ENCODE measurements around the gene NUDT16.
A peak's percentile ranks its signal among the peaks of the same experiment; 100 is the strongest.

The NUDT16 gene

DNA sequence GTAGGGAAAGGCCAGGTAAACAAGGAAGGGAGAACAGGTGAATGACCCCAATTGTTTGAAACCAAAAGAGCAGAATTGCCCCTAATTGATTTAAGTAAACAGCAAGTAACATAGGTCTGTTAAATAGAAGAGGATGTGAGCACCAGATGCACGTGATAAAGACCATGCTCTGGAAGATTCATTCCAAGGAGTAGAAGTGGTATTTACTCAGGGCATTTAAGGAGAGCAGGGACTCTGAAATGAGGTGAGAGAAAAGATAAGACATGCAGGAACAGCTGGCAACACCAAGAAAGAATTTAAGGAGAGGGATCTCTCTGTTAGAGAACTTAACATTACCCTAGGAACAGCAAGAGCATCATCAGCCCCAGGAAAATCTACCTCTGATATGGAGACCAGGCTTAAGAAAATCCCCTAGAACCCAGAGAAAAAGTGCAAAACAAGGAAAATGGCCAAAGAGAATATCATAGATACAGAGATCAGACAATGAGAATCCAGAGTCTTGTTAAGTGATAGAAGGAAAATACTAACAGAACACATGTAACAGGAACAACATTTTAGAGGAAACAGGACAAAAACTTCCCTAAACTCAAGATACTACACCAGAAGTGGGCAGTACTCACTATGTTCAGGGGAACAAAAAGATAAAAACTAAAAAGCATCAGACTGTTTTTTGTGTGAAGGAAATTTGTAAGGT is 6.4 kb downstream of the NUDT16 start:
- H2AK5ac ChIP-seq (ENCODE audit: low read length), result no peak overlapping the region
- no peaks in the 10 kb centered on the region for H3K4me1 ChIP-seq (ENCODE audit: control insufficient read depth in 1 of 2, insufficient read depth in 2 of 2, low read length in 2 of 2)
- H4K12ac ChIP-seq (ENCODE audit: low read depth, low read length), result no peak overlapping the region
- H2BK5ac ChIP-seq (ENCODE audit: low read depth, low read length, poor library complexity), result no peak overlapping the region
- no peak overlapping the region for H3K4ac ChIP-seq (ENCODE audit: low read depth, low read length)
- H3K14ac ChIP-seq (ENCODE audit: low read length), result no peak overlapping the region
- DNase-seq, result no peak
- peaks cover 4 to 9% of the 10 kb centered on the region in 2 experiments for H3K36me3 ChIP-seq (ENCODE audit: control insufficient read depth in 1 of 2, insufficient read depth in 2 of 2, low read length in 2 of 2)
- no peak overlapping the region for H2BK12ac ChIP-seq (ENCODE audit: low read length)
- WGBS (ENCODE audit: extremely low coverage, insufficient coverage, insufficient read length), result no CpG with 5 or more reads among the region's 1 CpG
- H3K18ac ChIP-seq (ENCODE audit: low read length), result no peak overlapping the region
- no peaks in the 10 kb centered on the region for H3K79me2 ChIP-seq (ENCODE audit: control insufficient read depth, insufficient read depth, low read length, poor library complexity)
- H3K27me3 ChIP-seq (ENCODE audit: insufficient read depth, low read length), result no peaks in the 10 kb centered on the region
- H3K27ac ChIP-seq (ENCODE audit: low read depth, low read length), result no peak overlapping the region
- no peak overlapping the region for H3K9ac ChIP-seq (ENCODE audit: low read length)
- no peaks in the 10 kb centered on the region for H3K9me3 ChIP-seq (ENCODE audit: insufficient read depth, low read depth, low read length)
- no peak overlapping the region for H4K91ac ChIP-seq (ENCODE audit: low read depth, low read length)
- H2BK120ac ChIP-seq (ENCODE audit: insufficient read depth, low read length, poor library complexity), result no peak overlapping the region
- H3K79me1 ChIP-seq (ENCODE audit: low read length), result no peaks in the 10 kb centered on the region
- no peak overlapping the region for H3K23ac ChIP-seq (ENCODE audit: low read length)
- no peak overlapping the region for H3K4me2 ChIP-seq (ENCODE audit: low read length)
- no peak overlapping the region for H2AFZ ChIP-seq (ENCODE audit: insufficient read depth, low read length, poor library complexity)
- no peak overlapping the region for H3K4me3 ChIP-seq (ENCODE audit: low read depth, low read length)
- no peak overlapping the region for H4K8ac ChIP-seq (ENCODE audit: low read depth, low read length)

DNA sequence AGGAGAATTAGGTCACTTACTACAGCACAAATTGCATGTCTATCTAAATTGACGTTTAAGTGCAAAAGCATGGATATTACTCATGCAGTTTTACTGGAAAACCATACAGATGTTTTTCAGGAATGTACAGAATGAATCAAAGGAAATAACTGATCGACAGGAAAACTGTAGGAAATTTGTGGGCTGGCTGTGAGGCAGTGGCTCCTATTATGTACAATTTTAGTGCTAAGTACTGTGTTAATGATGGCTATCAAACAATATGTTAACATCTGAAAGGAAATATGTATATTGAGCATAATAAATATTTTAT is 6.9 kb downstream of the NUDT16 start:
- H3K79me2 ChIP-seq (ENCODE audit: control insufficient read depth, insufficient read depth, low read length, poor library complexity), result no peaks in the 10 kb centered on the region
- no peak overlapping the region for H3K4me2 ChIP-seq (ENCODE audit: low read length)
- no peak overlapping the region for H2BK12ac ChIP-seq (ENCODE audit: low read length)
- H3K9ac ChIP-seq (ENCODE audit: low read length), result no peak overlapping the region
- H3K9me3 ChIP-seq (ENCODE audit: insufficient read depth, low read depth, low read length), result no peaks in the 10 kb centered on the region
- no peak overlapping the region for H4K8ac ChIP-seq (ENCODE audit: low read depth, low read length)
- no peak overlapping the region for H3K4ac ChIP-seq (ENCODE audit: low read depth, low read length)
- H3K27ac ChIP-seq (ENCODE audit: low read depth, low read length), result no peak overlapping the region
- WGBS (ENCODE audit: extremely low coverage, insufficient coverage, insufficient read length), result no CpG with 5 or more reads among the region's 2 CpGs
- H4K91ac ChIP-seq (ENCODE audit: low read depth, low read length), result no peak overlapping the region
- H2BK120ac ChIP-seq (ENCODE audit: insufficient read depth, low read length, poor library complexity), result no peak overlapping the region
- no peak overlapping the region for H3K23ac ChIP-seq (ENCODE audit: low read length)
- H3K36me3 ChIP-seq (ENCODE audit: control insufficient read depth in 1 of 2, insufficient read depth in 2 of 2, low read length in 2 of 2), result peaks cover 4 to 8% of the 10 kb centered on the region in 2 experiments
- no peak overlapping the region for H3K4me3 ChIP-seq (ENCODE audit: low read depth, low read length)
- H3K18ac ChIP-seq (ENCODE audit: low read length), result no peak overlapping the region
- no peaks in the 10 kb centered on the region for H3K27me3 ChIP-seq (ENCODE audit: insufficient read depth, low read length)
- DNase-seq, result peak in 1 of 2 donors; percentile 3
- no peak overlapping the region for H2AFZ ChIP-seq (ENCODE audit: insufficient read depth, low read length, poor library complexity)
- H3K4me1 ChIP-seq (ENCODE audit: control insufficient read depth in 1 of 2, insufficient read depth in 2 of 2, low read length in 2 of 2), result no peaks in the 10 kb centered on the region
- no peaks in the 10 kb centered on the region for H3K79me1 ChIP-seq (ENCODE audit: low read length)
- no peak overlapping the region for H2AK5ac ChIP-seq (ENCODE audit: low read length)
- no peak overlapping the region for H3K14ac ChIP-seq (ENCODE audit: low read length)
- no peak overlapping the region for H2BK5ac ChIP-seq (ENCODE audit: low read depth, low read length, poor library complexity)
- H4K12ac ChIP-seq (ENCODE audit: low read depth, low read length), result no peak overlapping the region

- Histone ChIP-seq H3K4me1 (ENCODE audit: control insufficient read depth in 1 of 2, insufficient read depth in 2 of 2, low read length in 2 of 2) (no peaks in the 10 kb centered on the region), H2BK12ac (ENCODE audit: low read length) (no peak overlapping the region), H3K27ac (ENCODE audit: low read depth, low read length) (no peak overlapping the region), H3K18ac (ENCODE audit: low read length) (no peak overlapping the region), H3K4me2 (ENCODE audit: low read length) (no peak overlapping the region), H3K79me2 (ENCODE audit: control insufficient read depth, insufficient read depth, low read length, poor library complexity) (no peaks in the 10 kb centered on the region), H3K9me3 (ENCODE audit: insufficient read depth, low read depth, low read length) (no peaks in the 10 kb centered on the region), H3K27me3 (ENCODE audit: insufficient read depth, low read length) (no peaks in the 10 kb centered on the region), H3K36me3 (ENCODE audit: control insufficient read depth in 1 of 2, insufficient read depth in 2 of 2, low read length in 2 of 2) (peaks cover under 1 to 3% of the 10 kb centered on the region in 2 experiments), H3K4ac (ENCODE audit: low read depth, low read length) (no peak overlapping the region), H3K9ac (ENCODE audit: low read length) (no peak overlapping the region), H3K14ac (ENCODE audit: low read length) (no peak overlapping the region), H2BK120ac (ENCODE audit: insufficient read depth, low read length, poor library complexity) (no peak overlapping the region), H2AFZ (ENCODE audit: insufficient read depth, low read length, poor library complexity) (no peak overlapping the region), H3K23ac (ENCODE audit: low read length) (no peak overlapping the region), H3K79me1 (ENCODE audit: low read length) (no peaks in the 10 kb centered on the region), H2BK5ac (ENCODE audit: low read depth, low read length, poor library complexity) (no peak overlapping the region), H4K12ac (ENCODE audit: low read depth, low read length) (peak overlapping the region; percentile 80), H4K91ac (ENCODE audit: low read depth, low read length) (no peak overlapping the region), H2AK5ac (ENCODE audit: low read length) (no peak overlapping the region), H3K4me3 (ENCODE audit: low read depth, low read length) (no peak overlapping the region), H4K8ac (ENCODE audit: low read depth, low read length) (no peak overlapping the region)
- WGBS (ENCODE audit: extremely low coverage, insufficient coverage, insufficient read length), result no CpG with 5 or more reads among the region's 2 CpGs
- no peak for DNase-seq
Observed at GRCh38 chr3:131390331-131390730, 8.8 kb downstream of the NUDT16 start.

DNA sequence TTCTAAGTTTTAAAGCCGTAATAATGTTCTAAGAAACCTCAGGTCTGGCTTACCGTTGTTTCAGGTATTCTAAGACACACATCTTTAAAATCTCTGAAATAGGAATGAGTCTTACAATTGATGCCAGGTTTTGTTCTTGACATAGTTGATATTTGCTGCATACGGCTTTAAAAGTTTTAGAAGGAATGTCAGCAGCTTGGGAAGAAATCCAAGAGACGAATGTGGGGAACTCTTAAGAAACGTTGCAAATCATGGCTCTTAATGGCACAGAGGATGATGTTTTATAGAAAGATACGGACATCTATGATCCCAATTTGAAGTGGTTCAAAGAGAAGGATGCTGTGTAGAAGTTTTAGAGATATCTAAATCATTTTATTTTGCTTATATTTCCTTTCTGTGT is 11.5 kb downstream of the NUDT16 start:
- Histone ChIP-seq H3K4ac (ENCODE audit: low read depth, low read length) (no peak overlapping the region), H2AFZ (ENCODE audit: insufficient read depth, low read length, poor library complexity) (no peak overlapping the region), H3K4me1 (ENCODE audit: control insufficient read depth in 1 of 2, insufficient read depth in 2 of 2, low read length in 2 of 2) (no peaks in the 10 kb centered on the region), H3K18ac (ENCODE audit: low read length) (no peak overlapping the region), H3K79me1 (ENCODE audit: low read length) (no peaks in the 10 kb centered on the region), H3K36me3 (ENCODE audit: control insufficient read depth in 1 of 2, insufficient read depth in 2 of 2, low read length in 2 of 2) (no peaks in the 10 kb centered on the region), H3K27ac (ENCODE audit: low read depth, low read length) (no peak overlapping the region), H3K4me3 (ENCODE audit: low read depth, low read length) (no peak overlapping the region), H3K23ac (ENCODE audit: low read length) (no peak overlapping the region), H3K9ac (ENCODE audit: low read length) (no peak overlapping the region), H3K79me2 (ENCODE audit: control insufficient read depth, insufficient read depth, low read length, poor library complexity) (no peaks in the 10 kb centered on the region), H3K4me2 (ENCODE audit: low read length) (no peak overlapping the region), H2AK5ac (ENCODE audit: low read length) (no peak overlapping the region), H3K9me3 (ENCODE audit: insufficient read depth, low read depth, low read length) (no peaks in the 10 kb centered on the region), H2BK5ac (ENCODE audit: low read depth, low read length, poor library complexity) (no peak overlapping the region), H4K91ac (ENCODE audit: low read depth, low read length) (no peak overlapping the region), H3K27me3 (ENCODE audit: insufficient read depth, low read length) (no peaks in the 10 kb centered on the region), H3K14ac (ENCODE audit: low read length) (no peak overlapping the region), H2BK120ac (ENCODE audit: insufficient read depth, low read length, poor library complexity) (no peak overlapping the region), H4K8ac (ENCODE audit: low read depth, low read length) (no peak overlapping the region), H4K12ac (ENCODE audit: low read depth, low read length) (no peak overlapping the region), H2BK12ac (ENCODE audit: low read length) (no peak overlapping the region)
- no CpG with 5 or more reads among the region's 6 CpGs for WGBS (ENCODE audit: extremely low coverage, insufficient coverage, insufficient read length)
- no peak for DNase-seq

Data from trophoblast cell (in vitro differentiated cells and primary cell).